Right lung (tissue), 5 donors: Measurements from ENCODE around the gene ITGB8. TPM values are rescaled to one million over a fixed set of nuclear protein-coding genes. Genes with fewer than 3 reads are reported as not detected.
A peak's percentile ranks its signal among the peaks of the same experiment; 100 is the strongest.

Experiments
- DNase-seq, 2 donors: peaks; one replicate each; pipeline ENCODE4 v3.0.0-alpha.2; 2013
- polyA plus RNA-seq, 5 donors: library from polyadenylated mRNA; unstranded; fragments of 120-200 nt; gene quantifications; one replicate each; pipeline versions ENCODE4 v1.2.1 to v1.2.3, GENCODE V29; 2013; ENCODE audit warnings: inconsistent platforms in 1 of 5, low replicate concordance in 1 of 5; ENCODE audit not compliant: insufficient read length in 5 of 5, insufficient read depth in 1 of 5

ITGB8 gene
- polyA plus RNA-seq, 5 donors = 3.7 to 8.9 (median 6.2) TPM

GRCh38 chr7:20307901-20308300 is 22.8 kb upstream of the ITGB8 start:
- no peak for DNase-seq

GRCh38 chr7:20310301-20310700 is 20.4 kb upstream of the ITGB8 start:
- no peak for DNase-seq

GRCh38 chr7:20310963-20311742 is 19.5 kb upstream of the ITGB8 start:
- no peak for DNase-seq

GRCh38 chr7:20311743-20312042 is 19.0 kb upstream of the ITGB8 start:
- DNase-seq = no peak

GRCh38 chr7:20312562-20312961 is 18.1 kb upstream of the ITGB8 start:
- DNase-seq = no peak

- no peak for DNase-seq
Observed at GRCh38 chr7:20313626-20314025, 17.1 kb upstream of the ITGB8 start.

GRCh38 chr7:20314198-20314597 is 16.5 kb upstream of the ITGB8 start:
- DNase-seq = no peak

GRCh38 chr7:20316706-20317105 is 14.0 kb upstream of the ITGB8 start:
- no peak for DNase-seq

GRCh38 chr7:20317413-20317812 is 13.3 kb upstream of the ITGB8 start:
- DNase-seq = no peak

- DNase-seq = no peak
Observed at GRCh38 chr7:20318933-20319332, 11.8 kb upstream of the ITGB8 start.

GRCh38 chr7:20320322-20320721 is 10.4 kb upstream of the ITGB8 start:
- DNase-seq = no peak

- DNase-seq = no peak
Observed at GRCh38 chr7:20320786-20321185, 9.9 kb upstream of the ITGB8 start.

GRCh38 chr7:20323595-20323994 is 7.1 kb upstream of the ITGB8 start:
- peak; percentile 81 to 82 for DNase-seq

- no peak for DNase-seq
Observed at GRCh38 chr7:20326342-20326741, 4.4 kb upstream of the ITGB8 start.

GRCh38 chr7:20327055-20327454 is 3.6 kb upstream of the ITGB8 start:
- DNase-seq = no peak

GRCh38 chr7:20328027-20328426 is 2.7 kb upstream of the ITGB8 start:
- no peak for DNase-seq

- no peak for DNase-seq
Observed at GRCh38 chr7:20328692-20329091, 2.0 kb upstream of the ITGB8 start.

- peak; percentile 67 to 75 for DNase-seq
Observed at GRCh38 chr7:20329389-20330238, 1.1 kb upstream of the ITGB8 start.

- peak; percentile 53 to 67 for DNase-seq
Observed at GRCh38 chr7:20330928-20331909, 519 bp downstream of the ITGB8 start.

- no peak for DNase-seq
Observed at GRCh38 chr7:20331910-20332813, 1.5 kb downstream of the ITGB8 start.

GRCh38 chr7:20338285-20338684 is 7.6 kb downstream of the ITGB8 start:
- DNase-seq = no peak
